Measurements from ENCODE around the gene ADCY1. TPM values are rescaled to one million over a fixed set of nuclear protein-coding genes. Genes with fewer than 3 reads are reported as not detected.

The ADCY1 gene
- polyA plus RNA-seq, 1 donor (not counting 4 experiments of a cell fraction or from before 2014, with no cell fraction given): 0.54 TPM

- DNase-seq (ENCODE audit: low read depth, low spot score): no peak
- dilution Hi-C loops (cut with MboI; ENCODE audit: extremely low pct_ligation_motif_present, low sequenced_read_pairs): no loop called here
Measured at GRCh38 chr7:45686441-45687184, 112.4 kb downstream of the ADCY1 start.

GRCh38 chr7:45687185-45687560 is 113.0 kb downstream of the ADCY1 start:
- Histone ChIP-seq H3K9me1 (ENCODE audit: control insufficient read depth, extremely low read depth, insufficient read depth, low read length) (no peaks in the 10 kb centered on the region), H3K4me1 (ENCODE audit: control insufficient read depth, extremely low read depth, insufficient read depth, low read length) (peaks cover 11% of the 10 kb centered on the region), H3K79me2 (ENCODE audit: control insufficient read depth, insufficient read depth, low read length) (no peaks in the 10 kb centered on the region), H3K9me3 (ENCODE audit: control insufficient read depth, low read depth, low read length) (peaks cover 3% of the 10 kb centered on the region), H3K36me3 (ENCODE audit: control insufficient read depth in 2 of 2, extremely low read depth in 1 of 2, insufficient read depth in 2 of 2, low read length in 2 of 2) (no peaks in the 10 kb centered on the region), H4K20me1 (ENCODE audit: control insufficient read depth, extremely low read depth, insufficient read depth, low read length) (no peaks in the 10 kb centered on the region), H3K4me3 (ENCODE audit: control insufficient read depth in 2 of 3, extremely low read depth in 1 of 3, insufficient read depth in 2 of 3, low read depth in 1 of 3, low read length in 3 of 3) (no peak overlapping the region), H3K27me3 (ENCODE audit: control insufficient read depth, extremely low read depth, insufficient read depth, low read length) (peaks cover 7% of the 10 kb centered on the region), H3K27ac (ENCODE audit: control insufficient read depth, insufficient read depth, low read length) (no peak overlapping the region), H2AFZ (ENCODE audit: control insufficient read depth, low read length) (no peak overlapping the region), H3K4me2 (ENCODE audit: control insufficient read depth, extremely low read depth, insufficient read depth, low read depth, low read length) (no peak overlapping the region), H3K9ac (ENCODE audit: control insufficient read depth, extremely low read depth, insufficient read depth, low read length) (no peak overlapping the region)
- DNase-seq (ENCODE audit: low read depth, low spot score): no peak
- dilution Hi-C loops (cut with MboI; ENCODE audit: extremely low pct_ligation_motif_present, low sequenced_read_pairs): no loop called here
- no peak for FAIRE-seq
- TF ChIP-seq EZH2 (IDR thresholded peaks at IDR 0.05; ENCODE audit: low read length) (no peak), CTCF (optimal IDR thresholded peaks at IDR 0.05 in 1 of 3, IDR thresholded peaks at IDR 0.05 in 1 of 3, conservative IDR thresholded peaks at IDR 0.05 in 1 of 3; ENCODE audit: extremely low read depth in 1 of 3, insufficient read depth in 2 of 3, low read length in 3 of 3) (no peak)

More at GRCh38 chr7:45686441-45687184, 112.4 kb downstream of the ADCY1 start:
- no peak overlapping the region for H3K4me2 ChIP-seq (ENCODE audit: control insufficient read depth, extremely low read depth, insufficient read depth, low read depth, low read length)
- H3K9me1 ChIP-seq (ENCODE audit: control insufficient read depth, extremely low read depth, insufficient read depth, low read length): no peaks in the 10 kb centered on the region
- FAIRE-seq: no peak
- no peaks in the 10 kb centered on the region for H4K20me1 ChIP-seq (ENCODE audit: control insufficient read depth, extremely low read depth, insufficient read depth, low read length)
- no peak overlapping the region for H3K27ac ChIP-seq (ENCODE audit: control insufficient read depth, insufficient read depth, low read length)
- no peaks in the 10 kb centered on the region for H3K79me2 ChIP-seq (ENCODE audit: control insufficient read depth, insufficient read depth, low read length)
- no peak overlapping the region for H3K9ac ChIP-seq (ENCODE audit: control insufficient read depth, extremely low read depth, insufficient read depth, low read length)
- H3K4me1 ChIP-seq (ENCODE audit: control insufficient read depth, extremely low read depth, insufficient read depth, low read length): peaks cover 11% of the 10 kb centered on the region
- H3K36me3 ChIP-seq (ENCODE audit: control insufficient read depth in 2 of 2, extremely low read depth in 1 of 2, insufficient read depth in 2 of 2, low read length in 2 of 2): no peaks in the 10 kb centered on the region
- TF ChIP-seq EZH2 (IDR thresholded peaks at IDR 0.05; ENCODE audit: low read length) (no peak), CTCF (optimal IDR thresholded peaks at IDR 0.05 in 1 of 3, IDR thresholded peaks at IDR 0.05 in 1 of 3, conservative IDR thresholded peaks at IDR 0.05 in 1 of 3; ENCODE audit: extremely low read depth in 1 of 3, insufficient read depth in 2 of 3, low read length in 3 of 3) (no peak)
- peaks cover 3% of the 10 kb centered on the region for H3K9me3 ChIP-seq (ENCODE audit: control insufficient read depth, low read depth, low read length)
- H3K4me3 ChIP-seq (ENCODE audit: control insufficient read depth in 2 of 3, extremely low read depth in 1 of 3, insufficient read depth in 2 of 3, low read depth in 1 of 3, low read length in 3 of 3): no peak overlapping the region
- no peak overlapping the region for H2AFZ ChIP-seq (ENCODE audit: control insufficient read depth, low read length)
- peaks cover 7% of the 10 kb centered on the region for H3K27me3 ChIP-seq (ENCODE audit: control insufficient read depth, extremely low read depth, insufficient read depth, low read length)
